Gastrocnemius medialis (tissue), 4 donors: ENCODE results near the gene HSPA14.

Experiments
- POLR2A ChIP-seq, 2 donors: fragments of 450-650 bp; IDR thresholded peaks; one replicate each; pipeline ENCODE4 v1.6.1; 2017; ENCODE audit warnings: antibody characterized with exemption in 2 of 2, mild to moderate bottlenecking in 2 of 2, moderate library complexity in 2 of 2
- TF ChIP-seq, protein P1 (sequence below), 5 experiments: fragments of 450-650 bp in 3 of 5; fragments of 200-600 bp in 2 of 5; sonication (generic) in 2 of 5; IDR thresholded peaks in 4 of 5; conservative IDR thresholded peaks in 1 of 5; 1 replicate in 4 of 5; 2 replicates in 1 of 5; pipeline ENCODE4 v1.5.1; 2016 to 2019; ENCODE audit warnings: antibody characterized with exemption in 5 of 5, mild to moderate bottlenecking in 3 of 5, moderate library complexity in 3 of 5

DNA sequence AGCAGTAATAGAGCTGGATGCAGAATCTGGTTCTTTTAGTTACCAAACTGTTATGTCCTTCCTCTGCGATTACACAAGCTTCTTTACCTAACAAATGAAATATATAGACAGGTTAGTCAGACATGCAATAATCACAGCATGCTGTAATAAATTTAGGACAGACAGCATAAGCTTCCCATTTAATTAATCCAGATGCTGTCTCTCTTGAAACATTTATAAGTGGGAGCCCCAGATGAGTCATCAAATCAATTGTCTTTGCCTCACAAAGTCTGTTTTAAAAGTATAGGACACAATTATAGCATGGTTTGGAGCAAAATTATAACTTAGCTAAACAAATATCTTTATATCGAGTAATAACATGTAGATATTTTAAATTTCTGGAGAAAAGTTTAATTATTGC is 1.9 kb upstream of the HSPA14 start:
- TF ChIP-seq, protein P1, sequence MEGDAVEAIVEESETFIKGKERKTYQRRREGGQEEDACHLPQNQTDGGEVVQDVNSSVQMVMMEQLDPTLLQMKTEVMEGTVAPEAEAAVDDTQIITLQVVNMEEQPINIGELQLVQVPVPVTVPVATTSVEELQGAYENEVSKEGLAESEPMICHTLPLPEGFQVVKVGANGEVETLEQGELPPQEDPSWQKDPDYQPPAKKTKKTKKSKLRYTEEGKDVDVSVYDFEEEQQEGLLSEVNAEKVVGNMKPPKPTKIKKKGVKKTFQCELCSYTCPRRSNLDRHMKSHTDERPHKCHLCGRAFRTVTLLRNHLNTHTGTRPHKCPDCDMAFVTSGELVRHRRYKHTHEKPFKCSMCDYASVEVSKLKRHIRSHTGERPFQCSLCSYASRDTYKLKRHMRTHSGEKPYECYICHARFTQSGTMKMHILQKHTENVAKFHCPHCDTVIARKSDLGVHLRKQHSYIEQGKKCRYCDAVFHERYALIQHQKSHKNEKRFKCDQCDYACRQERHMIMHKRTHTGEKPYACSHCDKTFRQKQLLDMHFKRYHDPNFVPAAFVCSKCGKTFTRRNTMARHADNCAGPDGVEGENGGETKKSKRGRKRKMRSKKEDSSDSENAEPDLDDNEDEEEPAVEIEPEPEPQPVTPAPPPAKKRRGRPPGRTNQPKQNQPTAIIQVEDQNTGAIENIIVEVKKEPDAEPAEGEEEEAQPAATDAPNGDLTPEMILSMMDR (IDR thresholded peaks at IDR 0.05 in 4 of 5, conservative IDR thresholded peaks at IDR 0.05 in 1 of 5): no peak
- no peak for TF ChIP-seq POLR2A (IDR thresholded peaks at IDR 0.05)
